ENCODE data around the gene ARL16. TPM values are rescaled to one million over a fixed set of nuclear protein-coding genes. Genes with fewer than 3 reads are reported as not detected.
A peak's percentile ranks its signal among the peaks of the same experiment; 100 is the strongest.

Gene ARL16
- total and polyA plus RNA-seq, 2 experiments from 2014 or later, result 40.4 to 54.9 TPM

DNA sequence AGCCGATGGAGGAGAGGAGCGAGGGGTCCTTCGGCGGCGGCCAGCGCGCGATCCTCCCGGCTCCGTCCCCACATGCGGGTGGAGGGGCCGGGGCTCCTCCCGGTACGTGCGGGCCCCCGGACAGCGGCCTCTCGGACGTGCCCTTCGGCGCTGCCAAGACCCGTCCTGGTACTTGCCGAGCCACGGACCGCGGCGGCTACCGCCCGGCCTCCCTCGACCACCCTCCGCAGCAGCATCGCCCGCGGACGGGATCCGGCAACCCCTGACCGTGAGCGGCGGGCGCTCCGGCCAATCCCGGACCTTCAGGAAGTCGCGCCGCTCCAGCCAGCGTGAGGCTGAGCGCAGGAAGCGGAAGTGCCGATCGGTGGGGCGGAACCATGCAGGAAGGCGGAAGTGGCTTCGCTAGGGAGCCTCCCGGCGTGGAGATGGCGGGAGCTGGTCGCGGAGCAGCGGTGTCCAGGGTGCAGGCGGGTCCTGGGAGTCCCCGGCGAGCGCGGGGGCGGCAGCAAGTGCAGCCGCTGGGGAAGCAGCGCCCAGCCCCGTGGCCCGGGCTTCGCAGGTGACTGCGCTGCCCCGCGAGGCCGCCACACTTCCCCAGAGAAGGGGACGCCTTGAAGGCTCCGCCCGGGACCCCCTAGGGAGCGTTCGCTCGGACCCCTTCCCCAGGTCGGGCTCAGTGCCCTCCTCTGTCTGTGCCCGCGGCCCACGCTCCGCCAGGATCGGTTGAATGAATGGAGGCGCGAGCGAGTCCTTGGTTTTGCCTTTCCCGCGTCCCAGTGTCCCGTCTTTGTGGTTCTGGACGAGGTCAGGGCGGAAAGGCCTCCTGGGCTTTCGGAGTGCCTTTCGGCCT lies 17.0 kb downstream of the ARL16 start, which contains the start of the genes CCDC137 and OXLD1 (continued):
- TF ChIP-seq, protein P1, sequence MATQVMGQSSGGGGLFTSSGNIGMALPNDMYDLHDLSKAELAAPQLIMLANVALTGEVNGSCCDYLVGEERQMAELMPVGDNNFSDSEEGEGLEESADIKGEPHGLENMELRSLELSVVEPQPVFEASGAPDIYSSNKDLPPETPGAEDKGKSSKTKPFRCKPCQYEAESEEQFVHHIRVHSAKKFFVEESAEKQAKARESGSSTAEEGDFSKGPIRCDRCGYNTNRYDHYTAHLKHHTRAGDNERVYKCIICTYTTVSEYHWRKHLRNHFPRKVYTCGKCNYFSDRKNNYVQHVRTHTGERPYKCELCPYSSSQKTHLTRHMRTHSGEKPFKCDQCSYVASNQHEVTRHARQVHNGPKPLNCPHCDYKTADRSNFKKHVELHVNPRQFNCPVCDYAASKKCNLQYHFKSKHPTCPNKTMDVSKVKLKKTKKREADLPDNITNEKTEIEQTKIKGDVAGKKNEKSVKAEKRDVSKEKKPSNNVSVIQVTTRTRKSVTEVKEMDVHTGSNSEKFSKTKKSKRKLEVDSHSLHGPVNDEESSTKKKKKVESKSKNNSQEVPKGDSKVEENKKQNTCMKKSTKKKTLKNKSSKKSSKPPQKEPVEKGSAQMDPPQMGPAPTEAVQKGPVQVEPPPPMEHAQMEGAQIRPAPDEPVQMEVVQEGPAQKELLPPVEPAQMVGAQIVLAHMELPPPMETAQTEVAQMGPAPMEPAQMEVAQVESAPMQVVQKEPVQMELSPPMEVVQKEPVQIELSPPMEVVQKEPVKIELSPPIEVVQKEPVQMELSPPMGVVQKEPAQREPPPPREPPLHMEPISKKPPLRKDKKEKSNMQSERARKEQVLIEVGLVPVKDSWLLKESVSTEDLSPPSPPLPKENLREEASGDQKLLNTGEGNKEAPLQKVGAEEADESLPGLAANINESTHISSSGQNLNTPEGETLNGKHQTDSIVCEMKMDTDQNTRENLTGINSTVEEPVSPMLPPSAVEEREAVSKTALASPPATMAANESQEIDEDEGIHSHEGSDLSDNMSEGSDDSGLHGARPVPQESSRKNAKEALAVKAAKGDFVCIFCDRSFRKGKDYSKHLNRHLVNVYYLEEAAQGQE (IDR thresholded peaks at IDR 0.05; ENCODE audit: unreplicated experiment), result no peak
- TF ChIP-seq CREB1 (CRISPR knock-in tag; IDR thresholded peaks at IDR 0.05; ENCODE audit: low read depth), result peak; percentile 67

DNA sequence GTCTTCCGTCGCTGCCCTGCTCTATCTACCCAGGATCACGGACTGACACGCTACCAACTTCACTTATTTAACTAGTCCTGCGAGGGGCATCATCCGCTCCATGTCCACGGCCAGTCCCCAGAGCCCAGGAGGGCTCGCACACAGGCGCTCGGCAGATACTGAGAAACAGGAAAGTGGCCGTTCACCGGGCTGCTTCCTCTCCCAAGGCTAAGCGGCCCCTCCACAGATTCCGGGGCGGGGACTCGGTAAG lies 17.6 kb downstream of the ARL16 start:
- peak overlapping the region; percentile 84 for H3K27ac ChIP-seq (ENCODE audit: low read depth)
- peaks cover 14% of the 10 kb centered on the region for H3K36me3 ChIP-seq (ENCODE audit: insufficient read depth)
- H3K27me3 ChIP-seq (ENCODE audit: insufficient read depth), result no peaks in the 10 kb centered on the region
- Mint-ChIP-seq H3K9me3 (no peaks in the 10 kb centered on the region), H3K36me3 (ENCODE audit: low read depth) (peaks cover 56% of the 10 kb centered on the region), H3K4me3 (peak overlapping the region; percentile 98), H3K4me1 (peaks cover 25% of the 10 kb centered on the region), H3K27me3 (ENCODE audit: insufficient read depth, low read depth, poor library complexity) (peaks cover 18% of the 10 kb centered on the region), H3K27ac (peak overlapping the region; percentile 95)
- no peak overlapping the region for H2AFZ ChIP-seq
- H3K4me1 ChIP-seq (ENCODE audit: insufficient read depth), result peaks cover 15% of the 10 kb centered on the region
- H3K79me2 ChIP-seq (replicated peaks; ENCODE audit: insufficient read depth), result peaks cover 41% of the 10 kb centered on the region
- peaks cover 12% of the 10 kb centered on the region for H4K20me1 ChIP-seq (replicated peaks; ENCODE audit: insufficient read depth)
- DNase-seq (ENCODE audit: low spot score), result peak; percentile 77
- peak overlapping the region; percentile 99 for H3K4me2 ChIP-seq
- H3K4me3 ChIP-seq, result peak overlapping the region; percentile 99
- ATAC-seq, result peak; percentile 49
- peaks cover 27% of the 10 kb centered on the region for H3F3A ChIP-seq (replicated peaks; ENCODE audit: low read depth)
- H3K9me2 ChIP-seq (ENCODE audit: insufficient read depth), result no peaks in the 10 kb centered on the region
- TF ChIP-seq, protein P2, sequence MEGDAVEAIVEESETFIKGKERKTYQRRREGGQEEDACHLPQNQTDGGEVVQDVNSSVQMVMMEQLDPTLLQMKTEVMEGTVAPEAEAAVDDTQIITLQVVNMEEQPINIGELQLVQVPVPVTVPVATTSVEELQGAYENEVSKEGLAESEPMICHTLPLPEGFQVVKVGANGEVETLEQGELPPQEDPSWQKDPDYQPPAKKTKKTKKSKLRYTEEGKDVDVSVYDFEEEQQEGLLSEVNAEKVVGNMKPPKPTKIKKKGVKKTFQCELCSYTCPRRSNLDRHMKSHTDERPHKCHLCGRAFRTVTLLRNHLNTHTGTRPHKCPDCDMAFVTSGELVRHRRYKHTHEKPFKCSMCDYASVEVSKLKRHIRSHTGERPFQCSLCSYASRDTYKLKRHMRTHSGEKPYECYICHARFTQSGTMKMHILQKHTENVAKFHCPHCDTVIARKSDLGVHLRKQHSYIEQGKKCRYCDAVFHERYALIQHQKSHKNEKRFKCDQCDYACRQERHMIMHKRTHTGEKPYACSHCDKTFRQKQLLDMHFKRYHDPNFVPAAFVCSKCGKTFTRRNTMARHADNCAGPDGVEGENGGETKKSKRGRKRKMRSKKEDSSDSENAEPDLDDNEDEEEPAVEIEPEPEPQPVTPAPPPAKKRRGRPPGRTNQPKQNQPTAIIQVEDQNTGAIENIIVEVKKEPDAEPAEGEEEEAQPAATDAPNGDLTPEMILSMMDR (conservative IDR thresholded peaks at IDR 0.05; ENCODE audit: low read depth in 2 of 2), result no peak
- TF ChIP-seq EZH2 (IDR thresholded peaks at IDR 0.05; ENCODE audit: low read depth, unreplicated experiment) (no peak), JUNB (IDR thresholded peaks at IDR 0.05; ENCODE audit: unreplicated experiment) (no peak), EZH2phosphoT487 (IDR thresholded peaks at IDR 0.05; ENCODE audit: unreplicated experiment) (no peak), STAT1 (IDR thresholded peaks at IDR 0.05; ENCODE audit: unreplicated experiment) (no peak), POLR2AphosphoS5 (IDR thresholded peaks at IDR 0.05; ENCODE audit: low read depth) (no peak), CREB1 (CRISPR knock-in tag; IDR thresholded peaks at IDR 0.05; ENCODE audit: low read depth) (no peak), ZNF114 (CRISPR knock-in tag; IDR thresholded peaks at IDR 0.05) (no peak)
- TF ChIP-seq, protein P3, sequence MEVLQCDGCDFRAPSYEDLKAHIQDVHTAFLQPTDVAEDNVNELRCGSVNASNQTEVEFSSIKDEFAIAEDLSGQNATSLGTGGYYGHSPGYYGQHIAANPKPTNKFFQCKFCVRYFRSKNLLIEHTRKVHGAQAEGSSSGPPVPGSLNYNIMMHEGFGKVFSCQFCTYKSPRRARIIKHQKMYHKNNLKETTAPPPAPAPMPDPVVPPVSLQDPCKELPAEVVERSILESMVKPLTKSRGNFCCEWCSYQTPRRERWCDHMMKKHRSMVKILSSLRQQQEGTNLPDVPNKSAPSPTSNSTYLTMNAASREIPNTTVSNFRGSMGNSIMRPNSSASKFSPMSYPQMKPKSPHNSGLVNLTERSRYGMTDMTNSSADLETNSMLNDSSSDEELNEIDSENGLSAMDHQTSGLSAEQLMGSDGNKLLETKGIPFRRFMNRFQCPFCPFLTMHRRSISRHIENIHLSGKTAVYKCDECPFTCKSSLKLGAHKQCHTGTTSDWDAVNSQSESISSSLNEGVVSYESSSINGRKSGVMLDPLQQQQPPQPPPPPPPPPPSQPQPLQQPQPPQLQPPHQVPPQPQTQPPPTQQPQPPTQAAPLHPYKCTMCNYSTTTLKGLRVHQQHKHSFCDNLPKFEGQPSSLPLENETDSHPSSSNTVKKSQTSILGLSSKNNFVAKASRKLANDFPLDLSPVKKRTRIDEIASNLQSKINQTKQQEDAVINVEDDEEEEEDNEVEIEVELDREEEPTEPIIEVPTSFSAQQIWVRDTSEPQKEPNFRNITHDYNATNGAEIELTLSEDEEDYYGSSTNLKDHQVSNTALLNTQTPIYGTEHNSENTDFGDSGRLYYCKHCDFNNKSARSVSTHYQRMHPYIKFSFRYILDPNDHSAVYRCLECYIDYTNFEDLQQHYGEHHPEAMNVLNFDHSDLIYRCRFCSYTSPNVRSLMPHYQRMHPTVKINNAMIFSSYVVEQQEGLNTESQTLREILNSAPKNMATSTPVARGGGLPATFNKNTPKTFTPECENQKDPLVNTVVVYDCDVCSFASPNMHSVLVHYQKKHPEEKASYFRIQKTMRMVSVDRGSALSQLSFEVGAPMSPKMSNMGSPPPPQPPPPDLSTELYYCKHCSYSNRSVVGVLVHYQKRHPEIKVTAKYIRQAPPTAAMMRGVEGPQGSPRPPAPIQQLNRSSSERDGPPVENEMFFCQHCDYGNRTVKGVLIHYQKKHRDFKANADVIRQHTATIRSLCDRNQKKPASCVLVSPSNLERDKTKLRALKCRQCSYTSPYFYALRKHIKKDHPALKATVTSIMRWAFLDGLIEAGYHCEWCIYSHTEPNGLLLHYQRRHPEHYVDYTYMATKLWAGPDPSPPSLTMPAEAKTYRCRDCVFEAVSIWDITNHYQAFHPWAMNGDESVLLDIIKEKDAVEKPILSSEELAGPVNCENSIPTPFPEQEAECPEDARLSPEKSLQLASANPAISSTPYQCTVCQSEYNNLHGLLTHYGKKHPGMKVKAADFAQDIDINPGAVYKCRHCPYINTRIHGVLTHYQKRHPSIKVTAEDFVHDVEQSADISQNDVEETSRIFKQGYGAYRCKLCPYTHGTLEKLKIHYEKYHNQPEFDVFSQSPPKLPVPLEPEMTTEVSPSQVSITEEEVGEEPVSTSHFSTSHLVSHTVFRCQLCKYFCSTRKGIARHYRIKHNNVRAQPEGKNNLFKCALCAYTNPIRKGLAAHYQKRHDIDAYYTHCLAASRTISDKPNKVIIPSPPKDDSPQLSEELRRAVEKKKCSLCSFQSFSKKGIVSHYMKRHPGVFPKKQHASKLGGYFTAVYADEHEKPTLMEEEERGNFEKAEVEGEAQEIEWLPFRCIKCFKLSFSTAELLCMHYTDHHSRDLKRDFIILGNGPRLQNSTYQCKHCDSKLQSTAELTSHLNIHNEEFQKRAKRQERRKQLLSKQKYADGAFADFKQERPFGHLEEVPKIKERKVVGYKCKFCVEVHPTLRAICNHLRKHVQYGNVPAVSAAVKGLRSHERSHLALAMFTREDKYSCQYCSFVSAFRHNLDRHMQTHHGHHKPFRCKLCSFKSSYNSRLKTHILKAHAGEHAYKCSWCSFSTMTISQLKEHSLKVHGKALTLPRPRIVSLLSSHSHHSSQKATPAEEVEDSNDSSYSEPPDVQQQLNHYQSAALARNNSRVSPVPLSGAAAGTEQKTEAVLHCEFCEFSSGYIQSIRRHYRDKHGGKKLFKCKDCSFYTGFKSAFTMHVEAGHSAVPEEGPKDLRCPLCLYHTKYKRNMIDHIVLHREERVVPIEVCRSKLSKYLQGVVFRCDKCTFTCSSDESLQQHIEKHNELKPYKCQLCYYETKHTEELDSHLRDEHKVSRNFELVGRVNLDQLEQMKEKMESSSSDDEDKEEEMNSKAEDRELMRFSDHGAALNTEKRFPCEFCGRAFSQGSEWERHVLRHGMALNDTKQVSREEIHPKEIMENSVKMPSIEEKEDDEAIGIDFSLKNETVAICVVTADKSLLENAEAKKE (CRISPR knock-in tag; IDR thresholded peaks at IDR 0.05), result no peak
- TF ChIP-seq, protein P4, sequence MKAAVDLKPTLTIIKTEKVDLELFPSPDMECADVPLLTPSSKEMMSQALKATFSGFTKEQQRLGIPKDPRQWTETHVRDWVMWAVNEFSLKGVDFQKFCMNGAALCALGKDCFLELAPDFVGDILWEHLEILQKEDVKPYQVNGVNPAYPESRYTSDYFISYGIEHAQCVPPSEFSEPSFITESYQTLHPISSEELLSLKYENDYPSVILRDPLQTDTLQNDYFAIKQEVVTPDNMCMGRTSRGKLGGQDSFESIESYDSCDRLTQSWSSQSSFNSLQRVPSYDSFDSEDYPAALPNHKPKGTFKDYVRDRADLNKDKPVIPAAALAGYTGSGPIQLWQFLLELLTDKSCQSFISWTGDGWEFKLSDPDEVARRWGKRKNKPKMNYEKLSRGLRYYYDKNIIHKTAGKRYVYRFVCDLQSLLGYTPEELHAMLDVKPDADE (IDR thresholded peaks at IDR 0.05), result no peak

Data from GM23338 (cell line).